Right renal cortex interstitium (tissue), 3 donors: ENCODE results near the gene CLEC19A. TPM values are rescaled to one million over a fixed set of nuclear protein-coding genes. Genes with fewer than 3 reads are reported as not detected.
A peak's percentile ranks its signal among the peaks of the same experiment; 100 is the strongest.
"Not testable (repeated sequence)": the region's sequence is repeated elsewhere in the genome, so short reads cannot be mapped to it uniquely, and the experiment has no call there.

ENCODE experiments used
- DNase-seq, 3 donors: peaks; one replicate each; pipeline ENCODE4 v3.0.0-alpha.2; 2013; ENCODE audit warnings: low read depth in 3 of 3, low spot score in 2 of 3
- polyA plus RNA-seq, 3 donors: library from polyadenylated mRNA; unstranded; fragments of 120-200 nt; gene quantifications; one replicate each; pipeline ENCODE4 v1.2.1, GENCODE V29; 2013; ENCODE audit not compliant: insufficient read length in 3 of 3

The CLEC19A gene
- polyA plus RNA-seq, 3 donors: 0.11 TPM; not detected in 2

- no peak for DNase-seq
Measured at GRCh38 chr16:19316846-19317245, 31.3 kb downstream of the CLEC19A start.

GRCh38 chr16:19321186-19321585 is 35.7 kb downstream of the CLEC19A start:
- DNase-seq: not testable (repeated sequence)

GRCh38 chr16:19323596-19323995 is 38.1 kb downstream of the CLEC19A start:
- DNase-seq: no peak

- no peak for DNase-seq
Measured at GRCh38 chr16:19328364-19328763, 42.8 kb downstream of the CLEC19A start.

- no peak for DNase-seq
Measured at GRCh38 chr16:19329932-19330331, 44.4 kb downstream of the CLEC19A start.

GRCh38 chr16:19330841-19331397 is 45.4 kb downstream of the CLEC19A start:
- no peak for DNase-seq

GRCh38 chr16:19331794-19332193 is 46.3 kb downstream of the CLEC19A start:
- DNase-seq: no peak

- DNase-seq: no peak
Measured at GRCh38 chr16:19338335-19338734, 52.8 kb downstream of the CLEC19A start.

- no peak for DNase-seq
Measured at GRCh38 chr16:19344224-19344801, 58.8 kb downstream of the CLEC19A start.

- DNase-seq: no peak
Measured at GRCh38 chr16:19344980-19345379, 59.4 kb downstream of the CLEC19A start.

- DNase-seq: no peak
Measured at GRCh38 chr16:19346335-19346922, 60.9 kb downstream of the CLEC19A start.

- DNase-seq: no peak
Measured at GRCh38 chr16:19348125-19348524, 62.6 kb downstream of the CLEC19A start.

GRCh38 chr16:19348578-19349315 is 63.2 kb downstream of the CLEC19A start:
- DNase-seq: peak in 1 of 3 donors; percentile 9

GRCh38 chr16:19354371-19354770 is 68.8 kb downstream of the CLEC19A start:
- no peak for DNase-seq

GRCh38 chr16:19356024-19356952 is 70.8 kb downstream of the CLEC19A start:
- DNase-seq: no peak

GRCh38 chr16:19359556-19359955 is 74.0 kb downstream of the CLEC19A start:
- no peak for DNase-seq

Other genes starting within 250 kb of the CLEC19A start
- gene COQ7, start 218.1 kb upstream of the CLEC19A start, polyA plus RNA-seq: 10 to 100 TPM; 30.5 to 34.4 (median 32.1) TPM
- gene ITPRIPL2, start 171.8 kb upstream of the CLEC19A start, polyA plus RNA-seq: 10 to 100 TPM; 15.2 to 16.6 (median 15.8) TPM
- gene SYT17, start 117.5 kb upstream of the CLEC19A start, polyA plus RNA-seq: 10 to 100 TPM in 1 of 3 donors, 1 to 10 TPM in 2; 9.3 to 10.4 (median 10.0) TPM
- under 1 TPM; 0.55 to 0.75 (median 0.57) TPM for gene TMC5, start 132.2 kb downstream of the CLEC19A start, polyA plus RNA-seq
- 10 to 100 TPM; 76.7 to 84.2 (median 81.7) TPM for gene GDE1, start 236.4 kb downstream of the CLEC19A start, polyA plus RNA-seq
- gene CCP110, start 238.2 kb downstream of the CLEC19A start, polyA plus RNA-seq: 10 to 100 TPM; 22.2 to 24.6 (median 22.6) TPM